ENCODE results near the gene COL16A1.

- TF ChIP-seq CTCF (IDR thresholded peaks at IDR 0.05) (no peak), POLR2A (IDR thresholded peaks at IDR 0.05) (no peak)
Measured at GRCh38 chr1:31639543-31639942, 64.3 kb downstream of the COL16A1 start.

Data from lower leg skin (tissue), 3 donors.